ENCODE data around the gene ZNF611.

DNA sequence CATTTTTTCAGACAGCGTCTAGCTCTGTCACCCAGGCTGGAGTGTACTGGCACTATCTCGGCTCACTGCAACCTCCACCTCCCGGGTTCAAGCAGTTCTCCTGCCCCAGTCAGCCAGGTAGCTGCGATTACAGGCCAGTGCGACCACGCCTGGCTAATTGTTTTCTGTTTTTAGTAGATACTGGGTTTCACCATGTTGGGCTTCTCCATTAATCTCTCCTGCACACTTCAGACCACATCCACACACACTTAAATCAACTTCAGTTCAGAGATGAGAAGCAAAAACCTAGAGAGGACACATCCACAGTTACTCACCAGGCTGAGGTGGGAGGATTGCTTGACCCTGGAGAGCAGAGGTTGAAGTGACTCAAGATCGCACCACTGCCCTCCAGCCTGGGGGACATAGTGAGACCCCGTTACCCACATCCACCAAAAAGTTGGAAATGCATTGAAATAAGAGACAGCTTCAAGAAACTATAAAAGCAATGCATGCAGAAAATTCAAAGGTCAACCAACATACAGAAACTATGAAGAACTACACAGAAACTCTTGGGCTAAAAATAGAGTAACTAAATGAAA lies 42.3 kb downstream of the ZNF611 start:
- no peak for TF ChIP-seq POLR2A (IDR thresholded peaks at IDR 0.05)
- no peak for TF ChIP-seq EP300 (IDR thresholded peaks at IDR 0.05)
- TF ChIP-seq, protein P1, sequence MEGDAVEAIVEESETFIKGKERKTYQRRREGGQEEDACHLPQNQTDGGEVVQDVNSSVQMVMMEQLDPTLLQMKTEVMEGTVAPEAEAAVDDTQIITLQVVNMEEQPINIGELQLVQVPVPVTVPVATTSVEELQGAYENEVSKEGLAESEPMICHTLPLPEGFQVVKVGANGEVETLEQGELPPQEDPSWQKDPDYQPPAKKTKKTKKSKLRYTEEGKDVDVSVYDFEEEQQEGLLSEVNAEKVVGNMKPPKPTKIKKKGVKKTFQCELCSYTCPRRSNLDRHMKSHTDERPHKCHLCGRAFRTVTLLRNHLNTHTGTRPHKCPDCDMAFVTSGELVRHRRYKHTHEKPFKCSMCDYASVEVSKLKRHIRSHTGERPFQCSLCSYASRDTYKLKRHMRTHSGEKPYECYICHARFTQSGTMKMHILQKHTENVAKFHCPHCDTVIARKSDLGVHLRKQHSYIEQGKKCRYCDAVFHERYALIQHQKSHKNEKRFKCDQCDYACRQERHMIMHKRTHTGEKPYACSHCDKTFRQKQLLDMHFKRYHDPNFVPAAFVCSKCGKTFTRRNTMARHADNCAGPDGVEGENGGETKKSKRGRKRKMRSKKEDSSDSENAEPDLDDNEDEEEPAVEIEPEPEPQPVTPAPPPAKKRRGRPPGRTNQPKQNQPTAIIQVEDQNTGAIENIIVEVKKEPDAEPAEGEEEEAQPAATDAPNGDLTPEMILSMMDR (IDR thresholded peaks at IDR 0.05): no peak

Data from ovary (tissue), 3 donors.